Psoas muscle (tissue), 8 donors: Measurements from ENCODE around the gene NR3C1. TPM values are rescaled to one million over a fixed set of nuclear protein-coding genes. Genes with fewer than 3 reads are reported as not detected.

ENCODE experiments used
- ATAC-seq, 4 donors: fragments of 200-7000 bp; cut with Tn5 transposase; one replicate each; pipeline ENCODE4 v1.9.1; 2020; ENCODE audit warnings: moderate library complexity in 3 of 4, mild to moderate bottlenecking in 2 of 4
- DNase-seq, 2 donors: peaks; one replicate each; pipeline ENCODE4 v3.0.0-alpha.2; 2020
- H3K27ac ChIP-seq: fragments of 200-600 bp; one replicate; pipeline ENCODE4 v1.8.0; 2022
- H3K27me3 ChIP-seq, 3 donors: fragments of 200-600 bp in 1 of 3; one replicate each; pipeline versions ENCODE4 v1.6.1 to v1.8.0; 2013 to 2022; ENCODE audit warnings: low read length in 2 of 3, mild to moderate bottlenecking in 2 of 3, moderate library complexity in 1 of 3; ENCODE audit not compliant: insufficient read depth in 3 of 3
- H3K36me3 ChIP-seq, 2 donors: fragments of 200-600 bp in 1 of 2; one replicate each; pipeline versions ENCODE4 v1.6.1 to v1.8.0; 2013 to 2022; ENCODE audit warnings: low read depth in 1 of 2, mild to moderate bottlenecking in 1 of 2, moderate library complexity in 1 of 2; ENCODE audit not compliant: insufficient read depth in 1 of 2
- H3K4me1 ChIP-seq: fragments of 200-600 bp; one replicate; pipeline ENCODE4 v1.8.0; 2022
- H3K4me3 ChIP-seq: fragments of 200-600 bp; one replicate; pipeline ENCODE4 v1.8.0; 2022; ENCODE audit warnings: mild to moderate bottlenecking
- H3K9me3 ChIP-seq: fragments of 200-600 bp; one replicate; pipeline ENCODE4 v1.8.0; 2022
- CTCF ChIP-seq: fragments of 200-600 bp; IDR thresholded peaks from one replicate; pipeline ENCODE4 v1.8.0; 2022; ENCODE audit warnings: antibody characterized with exemption
- WGBS, 3 donors: extraction: QIAGEN DNeasy Blood & Tissue Kit; methylation state at CpG; one replicate each; pipeline versions ENCODE4 v1.1.6 to v1.1.7; 2013; 5-methylcytosine and 5-hydroxymethylcytosine counted together
- intact Hi-C, 2 donors: fragments of 100-400 bp; cut with DNase I; formaldehyde crosslinking; loops; one replicate each; pipeline versions ENCODE4 v1.11.0 to v1.14.2; 2022
- polyA plus RNA-seq, 3 donors: library from polyadenylated mRNA; stranded (reverse); fragments of 200-250 nt; gene quantifications; one replicate each; pipeline ENCODE4 v1.2.3, GENCODE V29; 2013
- total RNA-seq, 4 donors: library from RNA; stranded (reverse); fragmentation: NEBNext Ultra II Directional in 2 of 4; extraction: Animal tissue kit (Norgen Biotek cat#: 25700) in 2 of 4; gene quantifications; one replicate each; pipeline versions ENCODE4 v1.2.1 to v1.2.4, GENCODE V29; 2021 to 2023
- donor health status: healthy with polysubstance abuse.
- donor health status: DM: no; HTN: no; CAD: no; lungs with moderate emphysema.
- donor health status: Bipolar disorder and iron deficiency.
- donor health status: healthy.
- donor health status: DM: yes; HTN: yes; CAD: no.
- donor health status: DM: no; HTN: no; CAD: no.
- donor health status: DM: no; HTN: no; CAD: no.
- donor health status: DM: yes; HTN: yes; CAD: no.

NR3C1 gene
- total and polyA plus RNA-seq, 7 donors = 16.5 to 89.7 (median 55.8) TPM

GRCh38 chr5:143258559-143259253 is 144.8 kb downstream of the NR3C1 start:
- Histone ChIP-seq H3K4me1 (no peaks in the 10 kb centered on the region), H3K4me3 (no peak overlapping the region), H3K36me3 (no peaks in the 10 kb centered on the region), H3K27me3 (no peaks in the 10 kb centered on the region), H3K9me3 (no peaks in the 10 kb centered on the region), H3K27ac (no peak overlapping the region)
- no peak for ATAC-seq
- TF ChIP-seq CTCF = no peak
- no peak for DNase-seq
- WGBS, 3 donors = 95 to 98% (median 97%) methylated on average over 12 of the region's 12 CpGs
- intact Hi-C loops = loop anchor here in 1 of 2 donors (5.0 kb wide), 1 partner anchor 39 kb away; no protein-coding TSS in a partner anchor

- peaks cover 5% of the 10 kb centered on the region for H3K4me1 ChIP-seq
- H3K27ac ChIP-seq = no peak overlapping the region
- no peak for ATAC-seq
- TF ChIP-seq CTCF = no peak
- intact Hi-C loops = loop anchor here in 1 of 2 donors (5.0 kb wide), 1 partner anchor 42 kb away; no protein-coding TSS in a partner anchor
- H3K9me3 ChIP-seq = no peaks in the 10 kb centered on the region
- WGBS, 3 donors = 71 to 75% (median 73%) methylated on average over 7 of the region's 7 CpGs
- H3K36me3 ChIP-seq = no peaks in the 10 kb centered on the region
- no peak for DNase-seq
- H3K27me3 ChIP-seq = no peaks in the 10 kb centered on the region
- no peak overlapping the region for H3K4me3 ChIP-seq
Observed at GRCh38 chr5:143254819-143255218, 148.7 kb downstream of the NR3C1 start.

GRCh38 chr5:143251946-143252345 is 151.5 kb downstream of the NR3C1 start:
- intact Hi-C loops = no loop called here
- Histone ChIP-seq H3K36me3 (no peaks in the 10 kb centered on the region), H3K4me1 (peaks cover 17% of the 10 kb centered on the region), H3K9me3 (no peaks in the 10 kb centered on the region), H3K4me3 (no peak overlapping the region), H3K27me3 (no peaks in the 10 kb centered on the region), H3K27ac (no peak overlapping the region)
- DNase-seq (no peak), ATAC-seq (no peak)
- WGBS, 3 donors = 90 to 93% (median 92%) methylated on average over 4 of the region's 4 CpGs
- no peak for TF ChIP-seq CTCF

- Histone ChIP-seq H3K4me3 (no peak overlapping the region), H3K36me3 (no peaks in the 10 kb centered on the region), H3K9me3 (no peaks in the 10 kb centered on the region), H3K27ac (no peak overlapping the region), H3K4me1 (peaks cover 22% of the 10 kb centered on the region), H3K27me3 (no peaks in the 10 kb centered on the region)
- no peak for DNase-seq
- no peak for TF ChIP-seq CTCF
- 93 to 97% (median 95%) methylated on average over 3 of the region's 3 CpGs for WGBS, 3 donors
- intact Hi-C loops = no loop called here
- ATAC-seq = no peak
Observed at GRCh38 chr5:143251190-143251589, 152.3 kb downstream of the NR3C1 start.
